ENCODE results near the gene GNA12.

GRCh38 chr7:2817456-2817855, 26.7 kb downstream of the GNA12 start:
- TF ChIP-seq POLR2A (IDR thresholded peaks at IDR 0.05) (no peak), CTCF (IDR thresholded peaks at IDR 0.05) (no peak)
